Bone marrow (tissue), 2 donors: Measurements from ENCODE around the gene POLD2.
"Not testable (repeated sequence)": the region's sequence is repeated elsewhere in the genome, so short reads cannot be mapped to it uniquely, and the experiment has no call there.

Source experiments
- DNase-seq, 2 donors: peaks; one replicate each; lab custom pipeline; 2025; lab: John Stamatoyannopoulos, UW

POLD2 gene

DNA sequence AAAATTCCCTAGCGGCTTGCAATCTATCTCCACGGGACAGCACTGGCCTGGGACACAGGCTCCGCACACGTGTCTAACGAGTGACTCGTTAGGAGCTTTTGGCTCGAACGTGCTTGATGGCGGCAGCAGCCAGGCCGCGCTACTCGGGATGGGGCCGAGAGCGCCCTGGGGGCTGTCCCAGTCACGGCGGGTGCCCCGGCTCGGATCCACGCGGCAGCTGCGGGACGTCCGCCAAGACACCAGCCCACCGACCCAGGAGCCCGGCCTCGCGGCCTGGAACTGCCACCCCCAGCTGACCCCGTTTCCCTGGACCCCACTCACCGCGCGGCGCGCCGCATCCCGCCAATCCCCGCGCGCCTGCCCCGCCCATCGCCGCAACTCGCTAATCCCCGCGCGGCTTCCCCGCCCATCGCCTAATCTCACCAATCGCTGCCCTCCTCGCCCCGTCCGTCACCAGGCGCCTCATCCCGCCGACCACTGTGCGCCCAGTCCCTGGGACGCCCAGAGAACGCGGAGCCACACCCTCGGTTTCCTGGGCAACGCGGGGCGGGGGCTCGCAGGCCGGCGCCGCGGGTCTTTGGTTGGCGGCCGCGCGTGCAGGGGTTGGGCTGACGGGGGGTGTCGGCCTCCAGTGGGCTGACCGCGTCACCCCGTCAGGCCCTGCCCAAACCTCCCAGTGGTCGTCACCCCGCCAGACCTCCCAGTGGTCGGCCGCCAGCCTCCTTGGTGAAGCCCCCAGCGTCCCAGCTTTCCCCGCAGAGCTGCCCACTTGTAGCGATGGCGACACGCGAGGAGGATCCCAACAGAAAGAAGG is at the start of gene POLD2:
Gene POLD2 (minus strand): TSS at position 359 of the 814 bp plus-strand sequence. CDS start 1,495 bp downstream, outside the sequence.
- DNase-seq, result peak; percentile 86 to 97

- DNase-seq, result no peak
These were observed 49.6 kb upstream of the POLD2 start for GRCh38 chr7:44172803-44173424.

GRCh38 chr7:44172352-44172751 is 49.0 kb upstream of the POLD2 start:
- DNase-seq, result no peak

DNA sequence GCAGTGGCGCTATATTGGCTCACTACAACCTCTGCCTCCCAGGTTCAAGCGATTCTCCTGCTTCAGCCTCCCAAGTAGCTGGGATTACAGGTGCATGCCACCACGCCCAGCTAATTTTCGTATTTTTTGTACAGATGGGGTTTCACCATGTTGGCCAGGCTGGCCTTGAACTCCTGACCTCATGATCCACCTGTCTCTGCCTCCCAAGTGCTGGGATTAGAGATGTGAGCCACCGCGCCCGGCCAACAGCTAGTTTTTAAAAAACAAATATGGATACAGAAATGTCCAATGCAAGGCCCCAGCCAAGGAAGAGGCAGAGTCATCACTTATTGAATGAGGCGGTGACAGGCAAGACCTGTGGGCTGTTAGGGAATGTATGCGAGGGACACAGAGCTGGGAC is 48.6 kb upstream of the POLD2 start:
- not testable (repeated sequence) for DNase-seq

DNA sequence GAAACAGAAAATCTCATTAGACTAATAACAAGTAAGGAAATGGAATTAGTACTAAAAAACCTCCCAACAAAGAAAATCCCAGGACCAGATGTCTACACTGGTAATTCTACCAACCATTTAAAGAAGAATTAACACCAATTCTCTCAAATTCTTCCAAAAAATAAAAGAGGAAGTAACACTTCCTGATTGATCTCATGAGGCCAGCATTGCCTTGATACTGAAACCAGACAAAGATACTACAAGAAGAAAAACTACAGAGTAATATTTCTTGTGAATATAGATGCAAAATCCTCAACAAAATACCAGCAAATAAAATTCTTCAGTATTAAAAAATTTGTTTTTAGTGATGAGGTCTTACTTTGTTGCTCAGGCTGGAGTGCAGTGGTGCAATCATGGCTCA is 44.6 kb upstream of the POLD2 start:
- peak in 1 of 2 donors; percentile 10 for DNase-seq

GRCh38 chr7:44163591-44163990 is 40.2 kb upstream of the POLD2 start:
- no peak for DNase-seq

DNA sequence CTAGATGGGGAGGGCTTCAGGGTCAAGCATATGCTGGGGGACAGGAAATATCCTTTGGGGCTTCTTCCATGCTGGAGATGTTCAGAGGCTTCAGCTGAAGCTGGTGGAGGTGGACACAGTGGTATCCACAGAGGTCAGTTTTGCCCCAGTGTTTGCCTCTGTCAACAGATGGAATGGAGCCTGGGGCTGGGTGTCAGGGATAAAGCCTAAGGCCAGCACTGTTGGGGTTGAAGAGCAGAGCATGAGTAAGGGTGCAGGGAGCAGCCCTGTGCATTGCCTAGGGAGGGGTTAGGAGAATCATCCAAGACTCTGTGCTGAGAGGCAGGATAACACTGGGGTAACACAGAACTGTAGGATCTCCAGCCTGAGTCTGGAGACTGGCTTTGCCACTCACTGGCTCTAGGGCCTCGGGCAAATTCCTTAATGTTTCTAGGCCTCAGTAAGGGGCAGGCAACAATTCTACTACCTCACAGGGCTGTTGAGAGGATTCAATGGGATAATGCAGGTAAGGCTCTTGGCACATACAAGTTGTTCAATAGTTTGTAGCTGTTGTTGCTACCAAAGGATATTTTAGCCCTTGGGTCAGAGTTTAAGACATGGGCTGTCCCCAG is 39.5 kb upstream of the POLD2 start:
- no peak for DNase-seq

GRCh38 chr7:44162179-44162578 is 38.8 kb upstream of the POLD2 start:
- no peak for DNase-seq

GRCh38 chr7:44161371-44161770 is 38.0 kb upstream of the POLD2 start:
- no peak for DNase-seq

GRCh38 chr7:44159824-44160630 is 36.7 kb upstream of the POLD2 start:
- DNase-seq, result no peak

- no peak for DNase-seq
These were observed 35.7 kb upstream of the POLD2 start for GRCh38 chr7:44158873-44159631.

DNA sequence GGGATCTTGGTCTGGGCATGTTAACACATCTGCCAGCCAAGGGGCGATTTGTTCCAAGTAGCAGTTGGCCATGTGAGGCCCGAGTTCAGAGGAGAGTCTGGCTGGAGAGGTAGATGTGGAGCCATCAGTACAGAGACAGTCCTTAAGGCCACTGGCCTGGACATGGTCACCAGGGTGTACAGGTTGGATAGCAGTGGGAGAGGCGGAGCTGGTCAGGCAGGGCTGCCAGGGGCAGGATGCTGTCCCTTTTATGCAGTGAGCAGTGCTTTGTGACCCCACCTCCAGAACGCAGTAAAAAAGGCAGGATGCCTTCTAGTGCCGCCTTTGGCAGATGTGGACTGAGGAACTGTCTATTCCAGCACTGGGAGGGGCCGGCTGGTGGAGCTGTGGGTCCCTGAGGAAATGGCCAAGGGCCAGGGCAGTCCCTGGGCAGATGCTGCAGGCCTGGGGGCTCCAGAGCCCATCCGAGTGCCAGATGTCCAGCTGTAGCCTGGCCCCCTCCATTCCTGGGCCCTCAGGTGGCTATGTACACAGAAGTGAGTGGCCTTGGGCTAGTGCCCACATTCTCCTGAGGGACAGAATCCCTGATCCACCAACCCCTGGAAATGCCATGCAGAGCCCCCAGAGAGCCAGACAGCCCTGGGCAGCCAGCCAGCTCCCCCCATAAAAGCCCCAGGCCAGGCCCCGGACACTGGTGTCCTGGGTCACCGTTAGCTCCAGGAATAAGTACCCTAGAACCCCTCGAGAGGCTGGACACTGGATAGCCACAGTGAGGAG is 34.9 kb upstream of the POLD2 start:
- no peak for DNase-seq

DNA sequence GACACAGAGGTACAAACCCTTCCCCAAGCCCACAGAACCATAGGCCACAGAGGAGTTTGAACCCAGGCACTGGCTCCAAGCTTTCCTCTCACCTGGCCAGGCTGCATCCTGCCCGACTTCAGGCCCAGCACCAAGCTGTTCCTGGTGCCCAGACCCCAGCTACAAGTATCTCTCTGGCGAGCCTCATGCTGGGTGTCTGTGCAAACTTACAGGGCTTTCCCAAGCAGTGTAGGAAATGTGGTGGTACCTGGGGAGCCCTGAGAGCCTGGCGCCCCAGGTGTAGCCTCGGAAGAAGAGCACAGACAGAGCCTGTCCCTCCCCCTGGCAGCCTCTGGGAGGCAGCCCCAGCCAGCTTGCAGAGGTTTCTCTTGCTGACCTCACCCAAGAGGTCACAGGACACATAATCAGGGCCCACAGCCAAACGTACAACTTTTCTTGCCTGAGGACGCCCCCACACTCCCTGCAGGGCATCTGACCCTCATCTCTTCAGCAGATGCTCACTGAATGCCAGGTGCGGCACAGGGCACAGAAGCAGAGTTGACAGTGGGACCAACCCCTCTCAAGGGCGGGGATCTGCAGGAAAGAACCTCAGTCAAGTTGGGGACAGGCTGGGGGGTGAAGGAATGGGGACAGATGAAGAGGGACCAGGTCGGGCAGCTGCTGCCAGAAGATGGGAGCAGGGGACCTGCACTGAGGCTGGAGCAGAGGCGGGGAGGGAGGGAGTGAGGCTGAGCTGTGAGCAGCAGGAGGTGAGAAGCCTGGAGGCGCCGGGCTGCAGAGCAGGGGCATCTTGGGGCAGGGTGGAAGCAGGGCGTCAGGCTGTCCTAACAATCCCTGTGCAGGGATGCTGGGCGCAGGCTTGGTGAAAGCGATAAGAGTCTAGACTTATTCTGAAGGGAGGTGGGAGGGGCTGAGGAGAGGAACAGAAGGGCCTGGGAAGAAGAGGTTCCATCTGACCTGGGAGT is 34.0 kb upstream of the POLD2 start:
- DNase-seq, result no peak

DNA sequence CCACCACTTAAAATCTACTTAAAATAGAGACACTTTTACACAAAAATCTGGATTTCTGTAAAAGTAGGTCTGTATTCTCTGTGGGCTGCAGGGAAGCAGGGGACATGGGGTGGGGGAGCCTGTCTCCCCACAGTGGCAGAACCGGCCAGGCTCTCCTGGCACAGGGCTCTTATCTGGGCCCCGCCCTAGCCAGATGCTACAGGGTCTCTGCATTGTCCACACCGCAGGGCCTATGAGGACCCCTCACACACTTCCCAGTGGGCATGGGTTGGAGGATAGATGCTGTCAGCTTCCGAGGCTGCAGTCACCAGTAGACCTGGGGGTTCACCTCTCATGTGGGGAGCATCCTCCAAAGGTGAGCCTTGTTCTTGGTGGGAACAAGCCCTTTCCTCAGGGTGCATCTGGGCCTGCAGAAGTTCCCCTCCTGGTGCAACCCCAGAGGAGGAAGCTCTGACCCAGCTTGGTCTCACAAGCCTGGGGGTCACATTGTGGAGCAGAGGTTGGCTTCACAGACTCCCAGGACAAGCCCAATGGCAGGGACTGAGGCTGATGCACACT is 33.2 kb upstream of the POLD2 start:
- no peak for DNase-seq

GRCh38 chr7:44155191-44156185 is 32.1 kb upstream of the POLD2 start:
- no peak for DNase-seq

- DNase-seq, result no peak
These were observed 31.4 kb upstream of the POLD2 start for GRCh38 chr7:44154703-44155102.

GRCh38 chr7:44153948-44154335 is 30.6 kb upstream of the POLD2 start:
- no peak for DNase-seq
